Vagina (tissue), 2 donors: Measurements from ENCODE around the gene NSMCE1.

Experiments
- POLR2AphosphoS5 ChIP-seq, 2 donors: sonication (generic); formaldehyde crosslinking; IDR thresholded peaks; one replicate each; pipeline ENCODE4 v1.9.0; 2017; ENCODE audit warnings: antibody characterized with exemption in 2 of 2, mild to moderate bottlenecking in 2 of 2, low read depth in 1 of 2; ENCODE audit not compliant: insufficient read depth in 1 of 2
- TF ChIP-seq, protein P1 (sequence below), 3 experiments: fragments of 450-650 bp in 2 of 3; fragments of 200-600 bp in 1 of 3; sonication (generic) in 1 of 3; IDR thresholded peaks; one replicate each; pipeline ENCODE4 v1.5.1; 2017 to 2019; ENCODE audit warnings: antibody characterized with exemption in 3 of 3, mild to moderate bottlenecking in 2 of 3, moderate library complexity in 2 of 3

DNA sequence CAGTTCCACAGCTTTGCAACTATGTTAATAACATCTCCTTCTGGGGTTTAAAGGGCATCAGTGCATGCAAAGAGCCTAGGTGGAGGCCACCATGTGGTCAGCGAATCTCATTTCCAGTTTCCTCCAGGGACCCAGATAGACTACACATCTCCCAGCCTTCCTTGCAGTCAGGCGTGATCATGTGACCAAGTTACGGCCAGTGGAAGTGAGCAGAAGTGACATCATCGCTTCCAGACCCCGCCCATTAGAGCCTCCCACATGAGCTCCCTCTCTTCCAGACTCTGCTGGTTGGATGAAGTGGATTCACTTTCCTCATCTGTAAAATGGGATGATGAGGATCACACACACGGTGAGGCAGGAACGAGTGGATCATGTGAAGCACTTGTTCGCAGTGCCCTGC, 92.7 kb downstream of the NSMCE1 start:
- TF ChIP-seq POLR2AphosphoS5 (IDR thresholded peaks at IDR 0.05; ENCODE audit: insufficient read depth in 1 of 2, low read depth in 1 of 2) = no peak
- TF ChIP-seq, protein P1, sequence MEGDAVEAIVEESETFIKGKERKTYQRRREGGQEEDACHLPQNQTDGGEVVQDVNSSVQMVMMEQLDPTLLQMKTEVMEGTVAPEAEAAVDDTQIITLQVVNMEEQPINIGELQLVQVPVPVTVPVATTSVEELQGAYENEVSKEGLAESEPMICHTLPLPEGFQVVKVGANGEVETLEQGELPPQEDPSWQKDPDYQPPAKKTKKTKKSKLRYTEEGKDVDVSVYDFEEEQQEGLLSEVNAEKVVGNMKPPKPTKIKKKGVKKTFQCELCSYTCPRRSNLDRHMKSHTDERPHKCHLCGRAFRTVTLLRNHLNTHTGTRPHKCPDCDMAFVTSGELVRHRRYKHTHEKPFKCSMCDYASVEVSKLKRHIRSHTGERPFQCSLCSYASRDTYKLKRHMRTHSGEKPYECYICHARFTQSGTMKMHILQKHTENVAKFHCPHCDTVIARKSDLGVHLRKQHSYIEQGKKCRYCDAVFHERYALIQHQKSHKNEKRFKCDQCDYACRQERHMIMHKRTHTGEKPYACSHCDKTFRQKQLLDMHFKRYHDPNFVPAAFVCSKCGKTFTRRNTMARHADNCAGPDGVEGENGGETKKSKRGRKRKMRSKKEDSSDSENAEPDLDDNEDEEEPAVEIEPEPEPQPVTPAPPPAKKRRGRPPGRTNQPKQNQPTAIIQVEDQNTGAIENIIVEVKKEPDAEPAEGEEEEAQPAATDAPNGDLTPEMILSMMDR (IDR thresholded peaks at IDR 0.05) = no peak
